ENCODE data around the gene EGFL8. TPM values are rescaled to one million over a fixed set of nuclear protein-coding genes. Genes with fewer than 3 reads are reported as not detected.
"Not testable (repeated sequence)": the region's sequence is repeated elsewhere in the genome, so short reads cannot be mapped to it uniquely, and the experiment has no call there.

EGFL8 gene
- total RNA-seq, 2 experiments from 2014 or later, result 11.4 to 13.1 TPM

DNA sequence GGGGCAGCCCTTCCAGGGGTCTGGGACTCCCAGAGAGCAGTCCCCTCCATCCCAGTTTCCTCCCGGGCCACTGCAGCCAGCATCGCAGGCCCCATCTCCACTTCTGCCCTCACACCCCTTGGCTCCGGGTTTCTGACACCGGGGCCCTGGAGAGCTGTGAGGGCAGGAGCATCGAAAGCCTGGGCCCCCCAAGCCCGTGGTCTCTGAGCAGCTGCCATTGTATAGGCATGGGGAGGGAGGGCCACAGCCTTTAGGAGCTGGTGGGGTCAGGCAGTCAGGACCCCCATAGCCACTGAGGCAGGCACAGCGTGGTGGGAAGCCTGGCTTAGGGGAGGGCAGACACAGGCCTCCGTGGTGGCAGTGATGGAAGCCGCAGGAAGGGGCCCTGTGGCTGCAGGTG, 37.8 kb downstream of the EGFL8 start:
- Mint-ChIP-seq H3K4me1 (peaks cover under 1% of the 10 kb centered on the region), H3K9me3 (ENCODE audit: low read depth) (no peaks in the 10 kb centered on the region), H3K27me3 (peaks cover 9% of the 10 kb centered on the region), H3K36me3 (no peaks in the 10 kb centered on the region), H3K4me3 (no peak overlapping the region), H3K27ac (no peak overlapping the region)
- CTCF ChIA-PET, result no interaction called here
- ATAC-seq (no peak), DNase-seq (no peak)

GRCh38 chr6:32203426-32204267, 39.3 kb downstream of the EGFL8 start:
- CTCF ChIA-PET, result no interaction called here
- no peaks in the 10 kb centered on the region for H3K36me3 Mint-ChIP-seq
- H3K9me3 Mint-ChIP-seq (ENCODE audit: low read depth), result no peaks in the 10 kb centered on the region
- peaks cover 9% of the 10 kb centered on the region for H3K27me3 Mint-ChIP-seq
- no peak overlapping the region for H3K27ac Mint-ChIP-seq
- ATAC-seq (no peak), DNase-seq (no peak)
- H3K4me3 Mint-ChIP-seq, result no peak overlapping the region
- no peaks in the 10 kb centered on the region for H3K4me1 Mint-ChIP-seq

DNA sequence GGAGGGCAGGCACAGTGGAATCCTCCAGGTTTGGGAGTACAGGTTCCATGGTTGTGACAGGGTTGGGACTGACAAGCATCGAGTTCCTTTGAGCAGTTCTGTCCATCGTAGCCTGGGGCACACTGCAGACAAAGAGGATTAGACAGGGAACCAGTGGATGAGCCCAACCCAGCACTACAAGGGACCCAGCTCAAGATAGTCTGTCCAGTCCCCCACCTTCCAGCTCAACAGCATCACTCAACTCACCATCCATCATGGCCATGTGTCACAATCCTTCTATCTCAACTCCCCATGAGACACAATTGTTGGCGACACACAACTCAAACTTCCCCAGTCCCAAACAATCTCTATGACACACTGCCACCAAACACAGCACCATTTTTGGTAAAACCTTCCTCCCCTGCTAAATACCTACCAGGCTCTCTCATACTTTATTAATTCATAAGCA, 39.9 kb downstream of the EGFL8 start:
- no peaks in the 10 kb centered on the region for H3K36me3 Mint-ChIP-seq
- no peaks in the 10 kb centered on the region for H3K9me3 Mint-ChIP-seq (ENCODE audit: low read depth)
- H3K27me3 Mint-ChIP-seq, result peaks cover 9% of the 10 kb centered on the region
- ATAC-seq (no peak), DNase-seq (no peak)
- CTCF ChIA-PET, result no interaction called here
- no peak overlapping the region for H3K4me3 Mint-ChIP-seq
- H3K27ac Mint-ChIP-seq, result no peak overlapping the region
- no peaks in the 10 kb centered on the region for H3K4me1 Mint-ChIP-seq

GRCh38 chr6:32208996-32209395, 44.6 kb downstream of the EGFL8 start:
- CTCF ChIA-PET, result no interaction called here
- Mint-ChIP-seq H3K4me1 (no peaks in the 10 kb centered on the region), H3K36me3 (no peaks in the 10 kb centered on the region), H3K9me3 (ENCODE audit: low read depth) (no peaks in the 10 kb centered on the region), H3K4me3 (no peak overlapping the region), H3K27ac (no peak overlapping the region), H3K27me3 (peaks cover 9% of the 10 kb centered on the region)
- ATAC-seq, result no peak
- no peak for DNase-seq

GRCh38 chr6:32210191-32210601, 45.8 kb downstream of the EGFL8 start:
- Mint-ChIP-seq H3K36me3 (no peaks in the 10 kb centered on the region), H3K4me1 (peaks cover 1% of the 10 kb centered on the region), H3K27ac (no peak overlapping the region), H3K27me3 (peaks cover 3% of the 10 kb centered on the region), H3K4me3 (no peak overlapping the region), H3K9me3 (ENCODE audit: low read depth) (no peaks in the 10 kb centered on the region)
- no peak for DNase-seq
- CTCF ChIA-PET, result no interaction called here
- no peak for ATAC-seq

GRCh38 chr6:32211432-32211831, 47.0 kb downstream of the EGFL8 start:
- H3K4me3 Mint-ChIP-seq; H3K4me1 Mint-ChIP-seq; DNase-seq; H3K36me3 Mint-ChIP-seq; H3K27me3 Mint-ChIP-seq; ATAC-seq; H3K27ac Mint-ChIP-seq; H3K9me3 Mint-ChIP-seq (ENCODE audit: low read depth): not testable (repeated sequence)
- CTCF ChIA-PET, result interaction anchor here (1.2 kb wide), 1 partner anchor 567 kb away, joined by 3 read pairs; no protein-coding TSS in a partner anchor

GRCh38 chr6:32212076-32212760, 47.8 kb downstream of the EGFL8 start:
- no peak for ATAC-seq
- H3K36me3 Mint-ChIP-seq, result no peaks in the 10 kb centered on the region
- no peak for DNase-seq
- no peak overlapping the region for H3K27ac Mint-ChIP-seq
- H3K9me3 Mint-ChIP-seq (ENCODE audit: low read depth), result no peaks in the 10 kb centered on the region
- CTCF ChIA-PET, result interaction anchor here (1.2 kb wide), 1 partner anchor 567 kb away, joined by 3 read pairs; no protein-coding TSS in a partner anchor
- no peaks in the 10 kb centered on the region for H3K27me3 Mint-ChIP-seq
- H3K4me1 Mint-ChIP-seq, result peaks cover 5% of the 10 kb centered on the region
- H3K4me3 Mint-ChIP-seq, result no peak overlapping the region

- no peak for ATAC-seq
- no peak for DNase-seq
- no peaks in the 10 kb centered on the region for H3K36me3 Mint-ChIP-seq
- no peaks in the 10 kb centered on the region for H3K27me3 Mint-ChIP-seq
- no peak overlapping the region for H3K27ac Mint-ChIP-seq
- CTCF ChIA-PET, result no interaction called here
- peaks cover 5% of the 10 kb centered on the region for H3K4me1 Mint-ChIP-seq
- H3K9me3 Mint-ChIP-seq (ENCODE audit: low read depth), result no peaks in the 10 kb centered on the region
- H3K4me3 Mint-ChIP-seq, result no peak overlapping the region
These were observed 49.3 kb downstream of the EGFL8 start for GRCh38 chr6:32213649-32214048.

- no peak overlapping the region for H3K4me3 Mint-ChIP-seq
- no peaks in the 10 kb centered on the region for H3K36me3 Mint-ChIP-seq
These were observed 49.7 kb downstream of the EGFL8 start for GRCh38 chr6:32214126-32214525.

DNA sequence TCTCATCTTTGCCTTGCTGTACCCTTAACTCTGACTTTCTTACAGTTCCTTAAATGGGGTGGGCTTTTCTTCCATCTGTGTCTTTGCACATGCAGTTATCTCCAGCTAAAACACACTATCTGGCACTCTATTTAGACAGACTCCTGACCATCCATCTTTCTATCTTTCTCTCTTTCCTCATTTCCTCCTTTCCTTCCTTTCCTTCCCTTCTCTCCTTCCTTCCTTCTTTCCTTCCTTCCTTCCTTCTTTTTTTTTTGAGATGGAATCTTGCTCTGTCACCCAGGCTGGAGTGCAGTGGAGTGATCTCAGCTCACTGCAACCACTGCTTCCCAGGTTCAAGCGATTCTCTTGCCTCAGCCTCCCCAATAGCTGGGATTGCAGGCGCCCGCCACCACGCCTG, 51.2 kb downstream of the EGFL8 start:
- CTCF ChIA-PET, result interaction anchor here (0.6 kb wide), 1 partner anchor 73 kb away, joined by 4 read pairs; no protein-coding TSS in a partner anchor
- Mint-ChIP-seq H3K36me3 (no peaks in the 10 kb centered on the region), H3K4me1 (peaks cover 5% of the 10 kb centered on the region), H3K9me3 (ENCODE audit: low read depth) (no peaks in the 10 kb centered on the region), H3K27me3 (no peaks in the 10 kb centered on the region), H3K27ac (no peak overlapping the region), H3K4me3 (no peak overlapping the region)
- DNase-seq, result no peak
- ATAC-seq, result no peak

More at GRCh38 chr6:32214126-32214525, 49.7 kb downstream of the EGFL8 start:
- Mint-ChIP-seq H3K27ac (no peak overlapping the region), H3K9me3 (ENCODE audit: low read depth) (no peaks in the 10 kb centered on the region), H3K4me1 (peaks cover 5% of the 10 kb centered on the region), H3K27me3 (no peaks in the 10 kb centered on the region)
- ATAC-seq, result no peak
- CTCF ChIA-PET, result no interaction called here
- no peak for DNase-seq

- Mint-ChIP-seq H3K27ac (no peak overlapping the region), H3K4me3 (no peak overlapping the region), H3K9me3 (ENCODE audit: low read depth) (no peaks in the 10 kb centered on the region), H3K36me3 (no peaks in the 10 kb centered on the region), H3K4me1 (peaks cover 5% of the 10 kb centered on the region), H3K27me3 (no peaks in the 10 kb centered on the region)
- DNase-seq (no peak), ATAC-seq (no peak)
- CTCF ChIA-PET, result no interaction called here
These were observed 51.9 kb downstream of the EGFL8 start for GRCh38 chr6:32216285-32216684.

DNA sequence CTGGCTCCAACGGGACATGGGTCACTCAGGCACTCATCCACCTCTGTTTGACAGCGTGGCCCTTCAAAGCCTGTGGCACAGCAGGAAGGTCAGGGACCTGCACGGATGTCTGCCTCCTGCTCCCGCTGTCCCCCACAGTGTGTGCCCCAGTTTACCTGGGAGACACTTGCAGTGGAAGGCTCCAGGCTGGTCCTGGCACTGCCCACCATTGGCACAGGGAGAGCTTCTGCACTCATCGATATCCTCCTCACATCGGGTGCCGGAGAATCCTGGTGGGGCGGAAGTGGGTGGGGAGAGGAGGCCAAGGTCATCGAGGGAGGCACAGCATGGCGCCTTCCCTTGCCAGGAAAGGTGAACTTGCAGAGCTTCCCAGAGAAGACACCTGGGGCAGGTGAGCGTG, 52.6 kb downstream of the EGFL8 start:
- H3K27me3 Mint-ChIP-seq, result no peaks in the 10 kb centered on the region
- H3K36me3 Mint-ChIP-seq, result no peaks in the 10 kb centered on the region
- no peaks in the 10 kb centered on the region for H3K9me3 Mint-ChIP-seq (ENCODE audit: low read depth)
- CTCF ChIA-PET, result no interaction called here
- H3K27ac Mint-ChIP-seq, result no peak overlapping the region
- H3K4me1 Mint-ChIP-seq, result peaks cover 5% of the 10 kb centered on the region
- DNase-seq (peak; percentile 31), ATAC-seq (no peak)
- no peak overlapping the region for H3K4me3 Mint-ChIP-seq

Measured in activated CD8-positive, alpha-beta memory T cell treated with anti-CD3 and anti-CD28 coated beads, Interleukin-2, amount 10 ng/mL, durations not matched to agents 7 days and 5 days (primary cell).